GM19099 (cell line): ENCODE measurements around the gene DOCK4.

Experiments used
- POLR2A ChIP-seq: IDR thresholded peaks from 3 replicates; pipeline ENCODE4 v1.6.1; 2011; ENCODE audit warnings: low read depth; ENCODE audit not compliant: insufficient read length; ENCODE audit errors: extremely low read depth

The DOCK4 gene

GRCh38 chr7:112204499-112205342 lies 1.5 kb downstream of the DOCK4 start:
- TF ChIP-seq POLR2A: no peak

GRCh38 chr7:112203365-112203739 lies 2.8 kb downstream of the DOCK4 start:
- no peak for TF ChIP-seq POLR2A

GRCh38 chr7:112202816-112203215 lies 3.4 kb downstream of the DOCK4 start:
- no peak for TF ChIP-seq POLR2A

GRCh38 chr7:112201839-112202238 lies 4.4 kb downstream of the DOCK4 start:
- TF ChIP-seq POLR2A: no peak

GRCh38 chr7:112201411-112201810 lies 4.8 kb downstream of the DOCK4 start:
- no peak for TF ChIP-seq POLR2A

GRCh38 chr7:112199672-112200071 lies 6.5 kb downstream of the DOCK4 start:
- TF ChIP-seq POLR2A: no peak

GRCh38 chr7:112199035-112199655 lies 7.1 kb downstream of the DOCK4 start:
- no peak for TF ChIP-seq POLR2A

GRCh38 chr7:112197322-112197721 lies 8.9 kb downstream of the DOCK4 start:
- no peak for TF ChIP-seq POLR2A

GRCh38 chr7:112195717-112196116 lies 10.5 kb downstream of the DOCK4 start:
- no peak for TF ChIP-seq POLR2A

GRCh38 chr7:112193915-112194502 lies 12.2 kb downstream of the DOCK4 start:
- TF ChIP-seq POLR2A: no peak

- no peak for TF ChIP-seq POLR2A
These were observed 13.7 kb downstream of the DOCK4 start for GRCh38 chr7:112192236-112193154.

- no peak for TF ChIP-seq POLR2A
These were observed 16.1 kb downstream of the DOCK4 start for GRCh38 chr7:112190120-112190519.

- TF ChIP-seq POLR2A: no peak
These were observed 16.5 kb downstream of the DOCK4 start for GRCh38 chr7:112189691-112190090.

GRCh38 chr7:112188257-112188656 lies 17.9 kb downstream of the DOCK4 start:
- TF ChIP-seq POLR2A: no peak

GRCh38 chr7:112186300-112186699 lies 19.9 kb downstream of the DOCK4 start:
- TF ChIP-seq POLR2A: no peak
